Esophagus muscularis mucosa (tissue), 4 donors: Measurements from ENCODE around the gene CBFA2T3. TPM values are rescaled to one million over a fixed set of nuclear protein-coding genes. Genes with fewer than 3 reads are reported as not detected.

Experiments used
- DNase-seq: peaks from one replicate; pipeline ENCODE4 v3.0.0-alpha.2; 2017; ENCODE audit errors: extremely low spot score
- H3K27ac ChIP-seq, 4 donors: fragments of 200-600 bp; sonication (generic); replicated peaks in 1 of 4; 1 replicate in 3 of 4; 2 replicates in 1 of 4; pipeline ENCODE4 v1.5.1; 2016 to 2019; ENCODE audit warnings: mild to moderate bottlenecking in 1 of 4
- H3K27me3 ChIP-seq, 4 donors: fragments of 200-600 bp; sonication (generic); one replicate each; pipeline versions ENCODE4 v1.5.1 to v1.6.0; 2016 to 2019
- H3K36me3 ChIP-seq, 4 donors: fragments of 200-600 bp; sonication (generic); one replicate each; pipeline ENCODE4 v1.5.1; 2016 to 2019
- H3K4me1 ChIP-seq, 4 donors: fragments of 200-600 bp; sonication (generic); one replicate each; pipeline ENCODE4 v1.5.1; 2016 to 2019
- H3K4me3 ChIP-seq, 4 donors: fragments of 200-600 bp; sonication (generic); 1 replicate in 2 of 4; 2 replicates in 2 of 4; pipeline ENCODE4 v1.5.1; 2016 to 2019; ENCODE audit warnings: mild to moderate bottlenecking in 4 of 4, moderate library complexity in 1 of 4
- H3K9me3 ChIP-seq, 4 donors: fragments of 200-600 bp; sonication (generic); 1 replicate in 3 of 4; 2 replicates in 1 of 4; pipeline ENCODE4 v1.5.1; 2016 to 2019
- EP300 ChIP-seq: sonication (generic); formaldehyde crosslinking; IDR thresholded peaks from one replicate; pipeline ENCODE4 v1.6.1; 2017; ENCODE audit warnings: antibody characterized with exemption
- POLR2A ChIP-seq: fragments of 450-650 bp; IDR thresholded peaks from one replicate; pipeline ENCODE4 v1.6.1; 2017; ENCODE audit warnings: antibody characterized with exemption, moderate library complexity, mild to moderate bottlenecking, low read depth
- POLR2AphosphoS5 ChIP-seq, 2 donors: sonication (generic); formaldehyde crosslinking; IDR thresholded peaks; one replicate each; pipeline ENCODE4 v1.6.1; 2017; ENCODE audit warnings: antibody characterized with exemption in 2 of 2
- WGBS: methylation state at CpG from one replicate; pipeline ENCODE4 v1.1.5; 2018; 5-methylcytosine and 5-hydroxymethylcytosine counted together
- intact Hi-C: fragments of 100-400 bp; cut with DNase I; formaldehyde crosslinking; loops from one replicate; pipeline ENCODE4 v1.15.1; 2023
- total RNA-seq, 4 donors: library from RNA; depleted of rRNA; stranded (reverse); fragments of >200 nt; gene quantifications; one replicate each; pipeline versions ENCODE4 v1.1.0 to v1.2.1, GENCODE V29; 2016
- TF ChIP-seq, protein P1 (sequence below), 3 experiments: fragments of 200-600 bp in 2 of 3; fragments of 450-650 bp in 1 of 3; sonication (generic) in 2 of 3; IDR thresholded peaks; one replicate each; pipeline ENCODE4 v1.5.1; 2017 to 2019; ENCODE audit warnings: antibody characterized with exemption in 3 of 3, mild to moderate bottlenecking in 2 of 3, moderate library complexity in 1 of 3

The CBFA2T3 gene
- total RNA-seq, 4 donors from 2014 or later, result 2.0 to 10.4 (median 3.5) TPM

DNA sequence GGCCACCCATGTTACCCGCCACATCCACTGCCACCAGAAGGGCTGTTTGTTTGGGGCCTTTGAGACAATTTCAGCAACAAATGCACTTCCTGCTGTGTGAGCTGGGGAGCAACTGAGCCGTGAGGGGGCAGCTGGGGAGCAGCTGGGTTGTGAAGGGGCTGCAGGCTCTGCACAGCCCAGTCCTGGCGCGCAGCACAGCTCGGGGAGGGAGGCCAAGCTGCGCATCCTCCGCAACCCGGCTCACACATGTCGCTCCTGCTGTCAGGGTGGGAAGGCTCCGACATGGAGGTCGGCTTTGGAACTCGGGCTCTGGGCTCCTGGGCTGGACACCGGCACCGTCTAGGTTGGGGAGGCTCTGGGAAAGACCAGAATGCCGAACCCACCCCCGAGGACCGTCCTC lies 53.6 kb downstream of the CBFA2T3 start:
- Histone ChIP-seq H3K27ac (no peak overlapping the region), H3K4me3 (no peak overlapping the region), H3K9me3 (no peaks in the 10 kb centered on the region), H3K36me3 (no peaks in the 10 kb centered on the region), H3K4me1 (peaks cover 47 to 58% (median 55%) of the 10 kb centered on the region in 4 donors), H3K27me3 (peaks cover 0 to 81% (median 2%) of the 10 kb centered on the region in 4 donors)
- DNase-seq, result no peak
- WGBS, result 85% methylated on average over 10 of the region's 17 CpGs
- intact Hi-C loops, result no loop called here
- no peak for TF ChIP-seq POLR2AphosphoS5 (IDR thresholded peaks at IDR 0.05)
- TF ChIP-seq, protein P1, sequence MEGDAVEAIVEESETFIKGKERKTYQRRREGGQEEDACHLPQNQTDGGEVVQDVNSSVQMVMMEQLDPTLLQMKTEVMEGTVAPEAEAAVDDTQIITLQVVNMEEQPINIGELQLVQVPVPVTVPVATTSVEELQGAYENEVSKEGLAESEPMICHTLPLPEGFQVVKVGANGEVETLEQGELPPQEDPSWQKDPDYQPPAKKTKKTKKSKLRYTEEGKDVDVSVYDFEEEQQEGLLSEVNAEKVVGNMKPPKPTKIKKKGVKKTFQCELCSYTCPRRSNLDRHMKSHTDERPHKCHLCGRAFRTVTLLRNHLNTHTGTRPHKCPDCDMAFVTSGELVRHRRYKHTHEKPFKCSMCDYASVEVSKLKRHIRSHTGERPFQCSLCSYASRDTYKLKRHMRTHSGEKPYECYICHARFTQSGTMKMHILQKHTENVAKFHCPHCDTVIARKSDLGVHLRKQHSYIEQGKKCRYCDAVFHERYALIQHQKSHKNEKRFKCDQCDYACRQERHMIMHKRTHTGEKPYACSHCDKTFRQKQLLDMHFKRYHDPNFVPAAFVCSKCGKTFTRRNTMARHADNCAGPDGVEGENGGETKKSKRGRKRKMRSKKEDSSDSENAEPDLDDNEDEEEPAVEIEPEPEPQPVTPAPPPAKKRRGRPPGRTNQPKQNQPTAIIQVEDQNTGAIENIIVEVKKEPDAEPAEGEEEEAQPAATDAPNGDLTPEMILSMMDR (IDR thresholded peaks at IDR 0.05), result no peak
- no peak for TF ChIP-seq EP300
- no peak for TF ChIP-seq POLR2A

DNA sequence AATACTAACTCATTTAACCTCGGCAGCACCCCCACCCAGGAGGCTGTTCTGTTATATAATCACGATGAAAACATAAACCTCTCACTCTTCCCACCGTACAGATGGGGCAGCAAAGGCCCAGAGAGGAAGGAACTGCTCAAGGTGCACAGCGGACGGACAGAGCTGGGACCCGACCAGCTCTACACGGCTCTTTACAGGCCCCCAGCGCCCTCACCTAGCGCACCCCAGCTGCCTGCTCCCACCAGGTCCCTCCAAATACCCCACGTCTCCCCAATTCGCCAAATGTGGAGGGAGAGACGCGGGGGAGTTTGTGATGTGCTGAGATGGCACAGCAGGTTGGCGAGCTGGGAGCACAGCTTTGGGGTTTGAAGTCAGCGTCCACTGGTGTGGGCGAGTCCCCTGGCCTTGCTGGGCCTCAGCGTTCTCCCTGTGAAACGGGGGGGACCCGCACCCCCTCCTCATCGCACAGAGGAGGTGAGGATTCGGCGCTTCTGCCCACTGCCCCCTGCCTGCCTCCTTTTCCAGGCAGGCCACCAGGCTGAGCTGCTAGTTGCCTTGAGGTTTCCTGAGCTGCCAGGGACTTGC lies 54.1 kb downstream of the CBFA2T3 start:
- 76% methylated on average over 14 of the region's 22 CpGs for WGBS
- TF ChIP-seq POLR2A, result no peak
- TF ChIP-seq EP300, result no peak
- no peak for TF ChIP-seq POLR2AphosphoS5 (IDR thresholded peaks at IDR 0.05)
- TF ChIP-seq, protein P1 (IDR thresholded peaks at IDR 0.05), result no peak
- Histone ChIP-seq H3K4me3 (no peak overlapping the region), H3K4me1 (peaks cover 47 to 58% (median 55%) of the 10 kb centered on the region in 4 donors), H3K36me3 (no peaks in the 10 kb centered on the region), H3K27me3 (peaks cover 0 to 79% (median 2%) of the 10 kb centered on the region in 4 donors), H3K9me3 (no peaks in the 10 kb centered on the region), H3K27ac (peak overlapping the region in 2 of 4 donors; percentile 60 to 71)
- intact Hi-C loops, result no loop called here
- no peak for DNase-seq

DNA sequence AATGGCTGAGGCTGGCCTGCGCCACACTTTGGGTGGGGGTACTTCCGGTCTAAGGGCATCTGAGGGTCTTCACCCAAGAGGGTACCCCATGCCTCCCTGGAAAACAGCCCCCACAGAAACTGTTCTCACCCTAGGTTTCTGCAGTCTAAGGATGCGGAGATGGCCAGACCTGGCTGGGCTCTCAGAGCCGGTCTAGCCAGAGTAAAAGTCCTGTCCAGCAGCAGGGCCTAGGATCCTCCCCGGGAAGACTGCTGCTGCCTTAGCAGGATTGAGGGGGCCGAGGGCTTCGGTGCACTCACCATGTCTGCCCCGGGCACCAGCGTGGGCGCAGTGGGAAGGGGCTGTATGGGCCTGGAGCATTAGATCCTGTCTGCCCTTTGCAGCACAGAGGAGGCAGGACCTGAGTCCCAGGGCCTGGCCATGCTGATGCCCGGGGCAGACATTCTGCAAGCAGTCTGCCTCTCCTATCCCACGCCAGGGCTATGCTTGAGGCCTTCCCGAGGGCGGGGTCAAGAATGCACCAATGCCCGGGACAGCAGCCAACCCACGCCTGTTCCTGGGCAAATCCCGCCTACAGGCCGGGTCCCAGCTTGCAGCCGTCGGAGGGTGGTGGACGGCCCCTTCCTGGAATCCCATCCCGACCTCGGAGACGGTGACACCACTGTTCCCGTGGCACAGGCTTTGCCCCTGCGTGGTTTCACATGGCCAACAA lies 54.7 kb downstream of the CBFA2T3 start:
- peak; percentile 93 for DNase-seq
- no peak for TF ChIP-seq POLR2A
- peak in 1 of 2 donors; percentile 41 for TF ChIP-seq POLR2AphosphoS5 (IDR thresholded peaks at IDR 0.05)
- TF ChIP-seq, protein P1 (IDR thresholded peaks at IDR 0.05), result no peak
- no peak for TF ChIP-seq EP300
- intact Hi-C loops, result no loop called here
- no peaks in the 10 kb centered on the region for H3K36me3 ChIP-seq
- peak overlapping the region in 3 of 4 donors; percentile 0 to 14 (median 7) for H3K4me3 ChIP-seq
- peaks cover 0 to 78% (median 0%) of the 10 kb centered on the region in 4 donors for H3K27me3 ChIP-seq
- 63% methylated on average over 4 of the region's 26 CpGs for WGBS
- H3K9me3 ChIP-seq, result no peaks in the 10 kb centered on the region
- peaks cover 47 to 58% (median 55%) of the 10 kb centered on the region in 4 donors for H3K4me1 ChIP-seq
- peak overlapping the region in 3 of 4 donors; percentile 53 to 71 (median 60) for H3K27ac ChIP-seq

DNA sequence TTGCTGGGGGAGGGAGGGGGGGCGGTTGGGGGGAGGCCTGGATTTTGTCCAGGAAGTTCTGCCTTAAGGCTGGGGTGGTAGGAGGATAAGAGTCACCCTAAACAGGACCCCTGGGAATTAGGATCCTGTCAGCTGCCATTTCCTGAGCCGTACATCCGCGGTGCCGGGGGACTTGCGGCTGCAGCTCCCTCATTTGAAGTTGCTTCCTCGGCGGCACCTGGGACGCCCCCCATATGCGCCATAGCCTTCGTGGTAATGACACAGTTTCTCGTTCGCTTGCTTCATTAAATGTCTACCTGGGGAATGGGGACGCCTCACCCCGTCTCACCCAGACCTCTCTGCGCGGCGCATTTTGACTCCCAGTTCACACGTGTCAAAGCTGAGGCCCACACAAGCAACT lies 55.4 kb downstream of the CBFA2T3 start:
- TF ChIP-seq, protein P1 (IDR thresholded peaks at IDR 0.05), result no peak
- TF ChIP-seq POLR2A (no peak), EP300 (no peak), POLR2AphosphoS5 (IDR thresholded peaks at IDR 0.05) (no peak)
- intact Hi-C loops, result no loop called here
- Histone ChIP-seq H3K9me3 (no peaks in the 10 kb centered on the region), H3K36me3 (no peaks in the 10 kb centered on the region), H3K4me3 (peak overlapping the region in 2 of 4 donors; percentile 0 to 7), H3K4me1 (peaks cover 47 to 58% (median 55%) of the 10 kb centered on the region in 4 donors), H3K27me3 (peaks cover 0 to 72% (median 0%) of the 10 kb centered on the region in 4 donors), H3K27ac (peak overlapping the region; percentile 53 to 71 (median 58))
- 86% methylated on average over 19 of the region's 19 CpGs for WGBS
- DNase-seq, result no peak
